Stimulated activated CD8-positive, alpha-beta memory T cell treated with anti-CD3 and anti-CD28 coated beads, Interleukin-4, amount 100 ng/mL, for 1 hour (primary cell): ENCODE results near the gene PFKP.
"Not testable (repeated sequence)": the region's sequence is repeated elsewhere in the genome, so short reads cannot be mapped to it uniquely, and the experiment has no call there.

Experiments
- DNase-seq, 2 donors: peaks; one replicate each; pipeline ENCODE4 v3.0.0-alpha.2; 2020; ENCODE audit warnings: low read depth in 2 of 2, low spot score in 1 of 2

Gene PFKP

GRCh38 chr10:3046981-3047547 lies 20.3 kb upstream of the PFKP start:
- no peak for DNase-seq

GRCh38 chr10:3047596-3047995 lies 19.8 kb upstream of the PFKP start:
- DNase-seq: no peak

DNA sequence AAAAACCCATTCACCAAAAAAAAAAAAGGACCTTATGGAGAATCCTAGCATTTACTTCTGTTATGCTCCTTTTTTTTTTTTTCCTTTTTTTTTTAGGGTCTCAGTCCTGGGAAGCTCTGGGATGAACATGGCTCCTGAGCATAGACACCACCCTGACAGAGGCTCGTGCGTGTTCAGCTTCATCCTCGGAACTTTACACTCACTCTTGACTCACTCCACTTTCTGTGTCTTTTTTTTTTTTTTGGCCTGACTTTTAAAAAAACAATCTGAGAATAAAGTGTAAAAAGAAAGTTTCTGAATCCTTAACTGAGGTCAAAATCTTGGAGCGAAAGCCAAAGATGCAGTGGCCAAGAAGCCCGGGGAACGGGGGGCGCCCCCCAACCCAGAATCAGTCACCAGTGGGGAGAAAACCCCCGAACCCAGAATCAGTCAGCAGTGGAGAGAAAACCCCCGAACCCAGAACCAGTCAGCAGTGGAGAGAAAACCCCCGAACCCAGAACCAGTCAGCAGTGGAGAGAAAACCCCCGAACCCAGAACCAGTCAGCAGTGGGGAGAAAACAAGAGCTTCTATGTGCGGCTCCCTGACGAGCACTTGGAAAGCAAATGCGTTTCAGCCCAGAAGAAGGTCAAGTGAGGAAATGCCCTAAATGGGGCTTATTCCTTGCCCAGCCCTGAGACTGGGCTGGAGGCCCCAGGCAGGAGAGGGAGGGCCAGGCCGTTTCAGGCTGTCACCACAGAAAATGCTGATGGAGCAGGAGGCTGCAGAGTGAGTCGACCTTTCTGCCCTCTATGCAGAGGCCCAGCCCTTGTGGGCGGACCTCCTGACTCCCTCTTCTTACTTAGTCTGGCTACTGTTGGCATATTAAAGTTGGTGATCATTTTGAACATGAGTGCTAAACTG lies 19.0 kb upstream of the PFKP start:
- DNase-seq: no peak

DNA sequence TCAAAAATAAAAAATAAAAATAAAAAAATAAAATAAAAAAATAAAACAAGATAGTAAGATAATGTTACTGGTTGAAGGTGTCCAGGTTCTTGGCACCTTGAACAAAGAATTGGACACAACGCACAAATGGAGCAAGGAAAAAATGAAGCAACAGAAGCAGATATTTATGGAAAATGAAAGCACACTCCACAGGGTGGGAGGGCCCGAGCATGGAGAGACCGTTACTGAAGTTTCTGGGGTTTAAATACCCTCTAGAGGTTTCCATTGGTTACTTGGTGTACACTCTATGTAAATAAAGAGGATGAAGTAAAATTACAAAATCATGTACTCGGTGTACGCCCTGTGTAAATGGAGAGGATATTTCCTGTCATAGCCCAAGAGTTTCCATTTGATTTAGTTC lies 15.7 kb upstream of the PFKP start:
- DNase-seq: no peak

DNA sequence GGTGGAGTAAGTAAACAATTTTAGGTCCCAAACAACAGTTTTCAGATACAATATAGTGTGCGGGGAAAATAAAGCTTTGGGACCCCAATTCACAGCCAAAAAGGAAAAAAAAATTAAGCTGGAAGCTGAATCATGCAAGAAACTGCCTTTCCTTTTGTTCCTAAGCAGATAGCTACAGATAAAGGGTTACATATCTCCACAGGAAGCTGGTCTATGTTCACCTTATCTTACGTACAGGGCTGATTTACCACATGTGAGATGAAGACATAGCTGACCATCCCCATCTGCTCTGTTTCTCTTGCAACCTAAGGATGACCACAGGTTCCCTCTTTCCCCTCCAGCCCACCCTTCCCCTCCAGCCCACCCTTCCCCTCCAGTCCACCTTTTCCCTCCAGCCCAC lies 14.2 kb upstream of the PFKP start:
- DNase-seq: no peak

DNA sequence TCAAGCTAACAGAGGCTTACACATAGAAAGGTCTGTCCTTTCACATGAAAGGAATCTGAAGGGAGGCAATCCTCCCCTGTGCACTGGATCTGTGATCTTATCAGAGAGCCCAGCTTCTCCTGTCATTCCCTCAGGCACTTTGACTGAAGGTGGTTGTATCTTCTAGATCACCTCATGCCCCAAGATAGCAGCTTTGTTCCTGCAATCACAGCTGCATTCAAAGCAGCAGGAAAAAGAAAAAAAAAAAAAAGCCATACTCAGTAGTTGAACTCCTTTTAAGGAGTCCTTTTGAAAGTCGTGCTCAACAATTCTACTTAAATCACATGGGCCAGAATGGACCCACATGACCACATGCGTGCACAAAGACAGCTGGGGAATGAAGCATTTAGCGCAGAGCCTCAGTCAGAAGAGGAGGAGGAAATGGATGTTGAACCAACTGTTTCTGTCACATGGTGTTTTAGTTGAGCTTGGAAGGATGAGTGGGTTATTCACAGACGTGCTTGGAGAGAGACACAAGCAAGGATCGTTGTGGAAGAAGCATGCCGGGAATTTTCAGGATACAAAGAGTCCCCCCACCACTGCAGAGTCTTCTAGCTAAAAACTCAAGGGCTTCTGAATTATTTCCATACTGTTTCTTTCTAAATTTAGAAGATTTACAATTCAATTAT lies 13.0 kb upstream of the PFKP start:
- no peak for DNase-seq

DNA sequence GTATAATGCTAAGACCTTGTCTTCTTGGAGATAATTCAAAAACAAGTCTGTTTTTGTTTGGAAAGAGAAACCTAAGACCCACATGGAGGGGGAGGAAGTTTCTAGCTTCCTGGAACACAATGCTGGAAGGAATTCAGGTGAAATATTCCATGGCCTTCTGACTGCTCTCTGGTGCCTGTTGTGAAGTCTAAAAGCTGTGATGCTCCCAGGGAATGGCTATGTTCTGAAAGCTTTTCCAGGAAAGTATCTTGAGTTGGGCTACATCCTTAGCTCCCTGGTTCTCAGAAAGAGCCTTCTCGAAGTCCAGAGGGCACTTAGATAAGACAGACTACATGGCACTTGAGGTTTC lies 12.5 kb upstream of the PFKP start:
- no peak for DNase-seq

DNA sequence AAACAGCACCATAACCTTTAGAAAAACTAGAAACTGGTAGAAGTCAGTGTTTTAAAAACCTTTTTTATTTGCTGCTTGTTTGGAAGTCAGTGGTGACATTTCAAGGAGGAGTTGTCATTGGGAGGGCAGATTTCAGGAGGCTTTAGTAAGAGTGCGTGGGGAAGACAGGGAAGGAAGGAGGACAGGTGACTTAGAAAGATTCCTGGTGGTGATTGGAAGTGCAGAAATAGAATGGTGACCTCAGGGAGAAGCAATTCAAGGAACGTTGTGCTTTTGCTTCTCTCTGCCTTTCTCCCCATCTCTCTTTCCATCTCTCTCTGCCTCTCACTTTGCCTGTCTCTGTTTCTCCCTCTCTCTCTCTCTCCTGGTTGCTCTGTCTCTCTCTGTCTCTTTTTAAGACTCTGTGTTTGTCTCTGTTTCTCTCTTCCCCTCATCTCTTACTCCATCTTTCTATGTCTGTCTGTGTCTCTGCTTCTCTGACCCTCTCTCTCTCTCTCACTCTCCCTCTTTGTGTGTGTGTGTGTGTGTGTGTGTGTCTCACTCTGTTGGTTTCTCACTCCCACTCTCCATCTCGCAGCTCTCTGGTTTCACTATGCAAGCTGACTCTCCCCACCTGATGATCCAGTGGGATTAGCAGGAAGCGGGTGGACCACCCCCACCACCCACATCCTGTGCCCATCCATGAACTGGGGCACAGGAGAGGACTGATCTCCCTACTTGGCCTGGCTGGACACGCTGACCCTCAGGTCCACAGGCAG lies 10.9 kb upstream of the PFKP start:
- DNase-seq: no peak

DNA sequence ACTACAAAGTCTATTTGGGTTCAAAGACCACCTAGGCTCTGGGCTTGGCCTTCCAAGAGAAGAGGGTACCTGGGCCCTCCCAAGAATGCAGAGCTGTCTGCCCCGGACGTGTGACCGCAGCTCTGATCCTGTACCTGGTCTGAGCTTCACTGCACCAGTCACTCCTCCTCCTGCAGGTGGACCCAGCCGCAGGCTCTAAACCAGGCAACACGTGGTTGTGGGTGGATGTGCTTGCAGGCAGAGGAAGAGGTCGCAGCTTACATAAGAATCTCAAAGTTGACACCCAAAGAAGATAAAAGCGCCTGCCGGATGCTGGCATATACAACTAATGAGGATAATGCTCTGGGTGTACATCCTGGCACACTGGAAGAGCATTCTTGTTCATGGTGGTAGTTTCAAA lies 9.4 kb upstream of the PFKP start:
- DNase-seq: no peak

GRCh38 chr10:3059974-3060373 lies 7.4 kb upstream of the PFKP start:
- no peak for DNase-seq

GRCh38 chr10:3060481-3060889 lies 6.9 kb upstream of the PFKP start:
- DNase-seq: no peak

DNA sequence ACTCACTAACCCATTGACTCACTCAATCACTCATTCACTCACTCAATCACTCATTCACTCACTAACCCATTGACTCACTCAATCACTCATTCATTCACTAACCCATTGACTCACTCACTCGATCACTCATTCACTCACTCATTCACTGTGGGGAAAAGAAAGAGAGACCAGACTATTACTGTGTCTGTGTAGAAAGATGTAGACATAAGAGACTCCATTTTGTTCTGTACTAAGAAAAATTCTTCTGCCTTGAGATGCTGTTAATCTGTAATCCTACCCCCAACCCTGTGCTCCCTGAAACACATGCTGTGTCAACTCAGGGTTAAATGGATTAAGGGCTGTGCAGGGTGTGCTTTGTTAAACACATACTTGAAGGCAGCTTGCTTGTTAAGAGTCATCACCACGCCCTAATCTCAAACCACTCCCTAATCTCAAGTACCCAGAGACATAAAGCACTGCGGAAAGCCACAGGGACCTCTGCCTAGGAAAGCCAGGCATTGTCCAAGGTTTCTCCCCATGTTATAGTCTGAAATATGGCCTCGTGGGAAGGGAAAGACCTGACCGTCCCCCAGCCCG lies 5.9 kb upstream of the PFKP start:
- DNase-seq: not testable (repeated sequence)

DNA sequence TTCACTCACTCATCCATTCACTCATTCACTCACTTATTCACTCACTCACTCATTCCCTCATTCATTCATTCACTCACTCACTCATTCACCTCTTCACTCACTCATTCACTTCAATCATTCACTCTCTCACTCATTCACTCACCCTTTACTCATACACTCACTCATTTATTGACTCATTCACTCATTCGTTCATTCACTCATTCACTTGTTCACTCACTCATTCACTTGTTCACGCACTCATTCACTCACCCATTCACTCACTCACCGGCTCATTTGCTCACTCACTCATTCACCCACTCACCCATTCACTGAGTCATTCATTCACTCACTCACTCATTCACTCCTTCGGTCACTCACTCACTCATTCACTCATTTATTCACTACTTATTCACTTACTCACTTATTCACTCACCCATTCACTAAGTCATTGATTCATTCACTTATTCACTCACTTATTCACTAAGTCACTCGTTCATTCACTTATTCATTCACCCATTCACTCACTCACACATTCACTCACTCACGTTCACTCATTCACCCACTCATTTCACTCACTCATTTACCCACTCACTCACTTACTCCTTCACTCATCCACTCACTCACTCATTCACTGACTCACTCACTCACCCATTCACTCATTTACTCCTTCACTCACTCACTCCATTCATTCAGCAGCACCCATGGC lies 4.7 kb upstream of the PFKP start:
- no peak for DNase-seq

GRCh38 chr10:3064423-3064822 lies 2.9 kb upstream of the PFKP start:
- no peak for DNase-seq

GRCh38 chr10:3065622-3066021 lies 1.7 kb upstream of the PFKP start:
- no peak for DNase-seq

DNA sequence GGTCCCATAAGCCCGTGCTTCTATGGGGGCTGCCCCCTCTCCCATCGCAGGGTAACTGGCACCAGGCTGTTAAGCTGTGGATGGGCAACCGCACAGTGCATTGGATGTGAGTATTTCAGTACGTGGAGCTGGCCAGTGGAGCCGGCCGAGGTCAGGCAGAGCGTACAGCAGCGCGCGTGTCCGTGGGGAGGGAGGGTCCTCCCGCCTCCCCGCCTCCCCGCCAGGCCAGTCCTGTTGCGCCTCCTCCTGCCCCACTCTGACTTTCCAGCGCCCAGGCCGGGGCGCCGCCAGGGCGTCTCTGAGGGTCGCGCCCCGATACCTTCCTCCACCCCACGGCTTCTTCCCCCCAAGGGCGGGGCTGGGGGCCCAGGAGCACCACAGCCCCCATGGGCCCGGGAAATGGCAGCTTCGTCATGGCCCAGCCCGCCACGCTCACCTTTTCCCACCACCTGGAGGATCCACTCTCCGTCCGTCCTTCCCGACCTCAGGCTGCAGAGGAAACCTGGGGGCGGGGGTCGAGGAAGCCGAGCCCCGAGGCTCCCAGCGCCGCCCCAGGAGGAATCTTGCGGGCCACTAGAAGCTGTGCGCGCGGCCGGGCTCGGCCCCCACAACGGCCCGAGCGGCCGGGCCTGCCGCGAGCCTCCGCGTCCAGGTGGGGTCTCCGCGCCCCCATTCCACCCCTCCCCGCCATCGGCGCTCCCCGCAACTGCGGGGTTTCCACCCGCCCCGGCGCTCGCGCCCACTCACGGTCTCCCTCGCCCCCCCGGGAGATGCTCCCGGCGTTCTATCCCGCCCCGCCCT lies 831 bp upstream of the PFKP start:
- no peak for DNase-seq

GRCh38 chr10:3067859-3068179 lies 471 bp downstream of the PFKP start:
- no peak for DNase-seq

GRCh38 chr10:3068201-3068967 lies 1.0 kb downstream of the PFKP start:
- DNase-seq: no peak

- DNase-seq: no peak
Measured at GRCh38 chr10:3068968-3069737, 1.8 kb downstream of the PFKP start.
